SU-DHL-6 (cell line): ENCODE data around the gene NUMA1.

ENCODE experiments used
- CTCF ChIP-seq: fragments of 200-600 bp; sonication (generic); IDR thresholded peaks from one replicate; pipeline ENCODE4 v1.5.1; 2017; ENCODE audit warnings: antibody characterized with exemption, mild to moderate bottlenecking, low read length, moderate library complexity; ENCODE audit not compliant: insufficient read depth, poor library complexity, severe bottlenecking
- EZH2phosphoT487 ChIP-seq: fragments of 200-600 bp; sonication (generic), shearing (Covaris generic); conservative IDR thresholded peaks from 2 replicates; pipeline ENCODE4 v1.6.1; 2018; ENCODE audit warnings: mild to moderate bottlenecking, antibody characterized with exemption, low read length, moderate library complexity, mixed read lengths

GRCh38 chr11:71979094-71979493 lies 101.2 kb downstream of the NUMA1 start:
- TF ChIP-seq CTCF: no peak
- TF ChIP-seq EZH2phosphoT487: no peak
